NCI-H345 (cell line): ENCODE results near the gene A3GALT2.

ENCODE experiments used
- DNase-seq: peaks from one replicate; lab custom pipeline; 2025; lab: John Stamatoyannopoulos, UW

The A3GALT2 gene

DNA sequence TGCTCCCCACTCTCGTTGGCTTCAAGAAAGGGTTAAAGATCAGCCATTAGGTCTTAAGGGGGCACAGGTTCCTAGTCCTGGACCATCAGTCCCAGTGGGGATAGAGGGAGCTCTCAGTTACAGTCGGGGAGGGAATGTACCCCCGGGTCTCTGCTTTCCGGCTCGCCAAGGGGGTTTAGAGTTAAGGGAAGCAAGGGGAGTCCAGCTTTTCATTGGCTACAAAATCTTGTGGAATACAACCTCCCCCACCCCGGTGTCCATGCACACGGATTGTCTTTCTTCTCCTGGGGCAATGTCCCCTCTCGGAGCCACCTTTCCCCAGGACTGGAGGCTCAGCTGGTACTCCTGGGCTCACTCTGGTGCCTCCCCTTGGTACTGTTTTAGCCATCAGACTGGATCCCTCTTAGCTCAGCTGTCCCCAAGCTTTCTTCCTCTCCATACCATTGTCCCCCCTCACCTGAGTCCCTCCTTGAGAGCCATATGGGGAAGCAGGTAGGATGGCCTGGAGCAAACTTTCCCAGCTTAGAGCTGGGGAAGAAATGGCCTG lies at the start of gene A3GALT2:
TSS of gene A3GALT2 (minus strand) at position 480 of the 547 bp plus-strand sequence. CDS start at position 480, 0 bp downstream.
- no peak for DNase-seq

DNA sequence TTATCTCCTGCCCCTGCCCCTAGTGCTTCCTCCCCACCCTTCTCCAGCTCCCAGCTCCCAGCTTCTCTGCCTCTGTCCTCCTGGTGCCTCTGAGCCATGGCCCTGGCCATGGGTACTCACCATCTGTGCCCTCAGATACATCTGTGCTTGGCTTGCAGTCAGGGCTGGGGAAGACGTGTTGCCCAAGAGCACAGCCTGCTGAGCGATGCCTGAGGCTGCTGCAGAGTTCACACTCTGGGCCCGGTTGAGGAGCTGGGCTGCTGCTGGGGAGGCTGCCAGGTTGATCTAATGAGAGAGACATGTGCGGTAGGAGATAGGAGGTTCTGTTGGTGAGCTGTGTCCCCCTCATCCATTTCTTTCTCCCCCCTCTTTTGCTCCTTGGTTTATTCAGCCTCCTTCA lies 49.4 kb upstream of the A3GALT2 start:
- no peak for DNase-seq

GRCh38 chr1:33369764-33370163 lies 48.9 kb upstream of the A3GALT2 start:
- no peak for DNase-seq

DNA sequence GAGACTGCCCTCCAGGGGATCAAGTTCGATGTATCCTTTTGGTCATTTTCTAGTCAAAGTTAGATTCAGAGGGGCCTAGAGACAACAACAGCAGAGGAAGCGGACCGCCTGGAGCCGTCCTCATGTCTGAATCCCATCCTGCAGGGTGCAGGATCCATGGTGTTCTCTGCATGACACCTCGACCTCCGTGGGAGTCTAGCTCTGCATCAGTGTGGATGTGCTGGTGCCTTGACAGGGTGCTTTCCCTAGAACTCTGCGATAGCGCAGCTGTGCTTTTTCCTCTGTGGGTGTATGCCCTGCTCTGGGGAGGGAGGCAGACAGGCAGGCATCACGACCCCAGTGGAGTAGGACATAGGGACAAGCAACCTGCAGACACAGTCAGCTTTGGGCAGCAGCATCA lies 48.2 kb upstream of the A3GALT2 start:
- no peak for DNase-seq

GRCh38 chr1:33368431-33368830 lies 47.5 kb upstream of the A3GALT2 start:
- no peak for DNase-seq

- peak; percentile 80 for DNase-seq
These were observed 46.8 kb upstream of the A3GALT2 start for GRCh38 chr1:33367485-33368405.

- DNase-seq = peak; percentile 62
These were observed 46.0 kb upstream of the A3GALT2 start for GRCh38 chr1:33366762-33367484.

DNA sequence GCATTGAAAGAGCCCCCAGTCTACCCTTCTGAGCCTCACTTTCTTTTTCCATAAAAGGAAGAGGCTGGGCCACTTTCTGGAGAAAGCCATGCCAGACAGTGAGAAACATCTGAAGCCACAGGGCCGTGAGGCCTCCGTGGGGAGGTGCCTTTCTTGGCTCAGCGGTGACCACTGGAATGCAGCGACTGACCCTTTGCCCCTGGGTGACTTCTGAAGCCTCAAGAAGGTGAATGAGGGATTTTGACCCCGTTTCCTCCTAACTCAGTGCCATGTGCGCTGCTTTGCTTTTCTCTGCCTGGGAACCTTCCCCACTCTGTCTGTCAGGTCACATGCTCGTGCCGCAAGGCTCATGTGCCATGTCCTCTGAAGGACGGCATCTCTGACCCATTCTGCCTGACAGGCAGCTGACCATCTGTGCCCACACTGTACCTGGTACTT lies 44.7 kb upstream of the A3GALT2 start:
- DNase-seq = no peak

GRCh38 chr1:33364565-33364918 lies 43.6 kb upstream of the A3GALT2 start:
- peak; percentile 94 for DNase-seq

- DNase-seq = peak; percentile 57
These were observed 42.6 kb upstream of the A3GALT2 start for GRCh38 chr1:33363470-33363861.

DNA sequence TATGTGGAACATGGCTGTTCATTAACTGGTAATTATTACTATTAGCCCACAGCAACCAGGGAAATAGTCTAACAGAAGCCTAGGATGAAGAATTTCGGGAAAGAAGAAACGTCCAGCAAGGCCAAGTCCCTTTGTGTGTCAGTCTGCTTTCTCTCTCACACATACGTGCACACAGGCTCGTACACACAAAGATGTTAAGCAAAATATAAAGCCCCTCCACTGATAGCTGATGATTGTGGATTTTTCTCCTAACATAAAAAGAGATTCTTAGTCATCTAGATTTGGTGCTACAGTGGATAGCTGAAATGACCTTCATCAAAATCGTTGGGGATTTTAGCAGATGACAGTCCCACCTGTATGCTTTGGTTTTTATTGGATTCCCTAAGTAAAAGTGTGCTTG lies 42.1 kb upstream of the A3GALT2 start:
- no peak for DNase-seq

- no peak for DNase-seq
These were observed 40.8 kb upstream of the A3GALT2 start for GRCh38 chr1:33361532-33362235.

DNA sequence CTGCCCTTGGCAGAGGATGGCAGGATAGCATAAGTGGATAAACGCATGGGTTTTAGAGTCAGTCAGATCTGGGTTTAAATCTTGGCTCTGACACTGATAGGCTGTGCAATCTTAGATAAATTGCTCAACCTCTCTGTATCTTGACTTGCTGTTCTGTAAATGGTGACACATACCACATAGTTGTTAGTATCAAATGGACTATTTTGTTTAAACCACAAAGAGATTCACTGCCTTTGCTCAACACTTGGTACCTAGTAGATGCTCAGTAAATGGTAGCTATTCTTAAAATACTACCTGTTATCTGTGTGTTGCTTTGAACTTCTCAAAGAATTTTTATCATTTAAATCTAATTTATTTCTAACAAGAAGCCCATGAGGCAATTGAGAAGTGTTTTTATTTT lies 39.5 kb upstream of the A3GALT2 start:
- DNase-seq = no peak

DNA sequence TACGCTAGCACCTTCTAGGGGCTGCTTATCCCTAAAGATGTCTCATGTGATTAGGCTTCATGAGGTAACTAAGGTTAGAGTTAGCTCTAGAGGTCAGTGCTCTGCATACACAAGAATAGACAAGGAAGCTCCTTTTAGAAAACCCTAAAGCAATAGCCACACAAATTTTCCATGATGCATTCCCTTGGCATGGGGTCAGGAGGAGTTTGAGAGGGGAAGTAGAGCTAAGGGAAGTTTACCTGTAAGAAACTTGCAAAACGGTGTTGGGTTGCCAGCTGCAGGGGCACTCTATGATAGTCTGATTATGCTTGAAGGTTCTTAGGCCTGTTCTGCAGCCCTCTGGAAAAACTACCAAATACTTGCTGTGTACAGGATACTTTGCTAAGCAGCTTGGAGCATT lies 39.0 kb upstream of the A3GALT2 start:
- DNase-seq = no peak

DNA sequence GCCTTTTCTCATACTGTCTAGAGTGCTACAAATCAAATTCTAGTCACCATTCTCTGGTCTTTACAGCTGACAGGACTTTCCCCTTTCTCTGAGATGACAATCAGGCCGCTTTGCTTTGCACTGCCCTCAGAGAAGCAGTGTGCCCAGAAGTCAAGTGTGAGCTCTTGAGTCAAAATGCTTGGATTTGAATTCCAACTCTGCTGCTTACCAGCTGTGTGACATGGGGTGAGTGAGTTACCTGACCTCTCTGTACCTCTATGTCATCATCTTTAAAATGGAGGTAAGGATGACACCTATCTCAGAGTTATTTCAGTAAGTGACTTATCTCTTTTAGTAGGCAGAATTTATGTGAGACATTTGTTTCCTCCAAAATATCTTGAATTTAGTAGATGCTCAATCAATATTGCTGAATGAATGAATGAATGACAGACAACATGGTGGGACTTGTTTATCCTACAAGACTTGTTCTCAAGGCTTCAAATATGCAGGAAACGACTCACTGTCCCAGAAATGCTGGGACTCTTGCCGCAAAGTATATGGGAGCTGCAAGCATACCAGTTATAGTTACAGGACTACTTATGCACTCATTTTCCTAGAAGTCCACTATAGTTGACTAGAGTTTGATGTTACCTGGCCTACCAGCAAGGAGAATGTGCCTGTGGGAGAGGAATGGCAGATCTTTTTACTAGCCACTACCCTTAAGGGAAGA lies 38.1 kb upstream of the A3GALT2 start:
- no peak for DNase-seq

GRCh38 chr1:33358114-33358794 lies 37.4 kb upstream of the A3GALT2 start:
- DNase-seq = no peak

- no peak for DNase-seq
These were observed 36.2 kb upstream of the A3GALT2 start for GRCh38 chr1:33357099-33357498.

DNA sequence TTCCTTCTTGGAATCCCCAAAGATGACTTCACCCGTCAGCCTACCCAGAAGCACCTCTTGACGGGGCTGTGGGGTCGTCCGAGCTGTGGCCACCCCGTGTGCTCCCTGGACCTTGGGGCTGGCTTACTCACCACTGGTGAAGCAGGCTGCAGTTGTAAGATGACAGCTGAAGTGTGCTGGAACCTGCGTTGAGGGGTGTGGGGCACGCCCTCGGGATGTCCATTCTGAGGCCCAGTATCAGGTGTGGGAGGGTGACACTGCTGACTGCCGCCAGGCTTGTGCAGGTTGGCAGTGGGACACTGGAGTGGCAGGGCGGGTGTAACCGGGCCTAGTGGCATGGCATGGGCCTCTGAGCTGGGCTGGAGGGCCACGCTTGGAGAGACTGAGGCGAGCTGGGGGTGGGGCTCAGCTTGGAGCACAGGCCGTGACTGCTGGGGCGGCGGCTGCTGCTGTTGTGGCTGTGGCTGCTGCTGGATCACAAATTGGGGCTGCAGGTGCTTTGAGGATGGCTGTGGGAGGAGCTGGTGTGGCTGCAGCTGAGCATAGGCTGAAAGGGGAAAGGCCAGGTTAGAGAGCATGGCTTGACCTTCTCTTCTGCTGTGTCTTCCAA lies 33.9 kb upstream of the A3GALT2 start:
- DNase-seq = no peak

GRCh38 chr1:33353531-33353930 lies 32.6 kb upstream of the A3GALT2 start:
- no peak for DNase-seq

DNA sequence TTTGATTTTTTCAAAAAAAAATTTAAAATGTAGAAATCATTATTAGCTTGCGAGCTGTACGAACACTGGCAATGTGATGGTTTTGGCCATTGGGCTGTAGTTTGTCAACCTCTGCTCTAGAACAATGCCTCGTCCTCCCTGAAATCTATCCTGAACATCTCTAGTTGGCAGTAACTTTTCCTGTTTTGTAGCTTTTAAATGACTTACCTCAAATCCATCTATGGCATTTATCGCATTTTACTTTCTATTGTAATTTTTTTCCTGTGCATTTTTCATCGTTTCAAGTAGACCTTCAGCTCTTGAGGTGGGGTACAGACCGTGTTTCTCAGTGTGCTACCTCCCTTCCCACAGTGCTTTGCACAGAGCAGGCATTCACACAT lies 30.4 kb upstream of the A3GALT2 start:
- DNase-seq = no peak
